KMS-11 (cell line): Measurements from ENCODE around the gene PAFAH1B2.

ENCODE experiments used
- H2AFZ ChIP-seq: fragments of 200-600 bp; sonication (generic); 2 replicates; pipeline ENCODE4 v1.6.1; 2016; ENCODE audit warnings: antibody characterized with exemption, mixed run types, low read depth
- H3K27ac ChIP-seq: fragments of 200-600 bp; sonication (generic); 2 replicates; pipeline ENCODE4 v1.6.1; 2016; ENCODE audit warnings: mild to moderate bottlenecking, mixed run types
- H3K27me3 ChIP-seq: fragments of 200-600 bp; sonication (generic); 2 replicates; pipeline ENCODE4 v1.6.1; 2017; ENCODE audit warnings: mild to moderate bottlenecking, low read depth, mixed run types, moderate library complexity; ENCODE audit not compliant: insufficient read depth
- H3K36me3 ChIP-seq: fragments of 200-600 bp; sonication (generic); 2 replicates; pipeline ENCODE4 v1.6.1; 2017; ENCODE audit warnings: mild to moderate bottlenecking, mixed run types; ENCODE audit not compliant: insufficient read depth
- H3K4me1 ChIP-seq: fragments of 200-600 bp; sonication (generic); 2 replicates; pipeline ENCODE4 v1.6.1; 2016; ENCODE audit warnings: mild to moderate bottlenecking, low read depth, mixed run types; ENCODE audit not compliant: poor library complexity, severe bottlenecking
- H3K4me2 ChIP-seq: fragments of 200-600 bp; sonication (generic); 2 replicates; pipeline ENCODE4 v1.7.0; 2016; ENCODE audit warnings: mild to moderate bottlenecking, mixed run types
- H3K4me3 ChIP-seq: fragments of 200-600 bp; sonication (generic); IDR thresholded peaks from 2 replicates; pipeline ENCODE4 v1.6.1; 2017; ENCODE audit warnings: low read depth, low read length, mixed read lengths; ENCODE audit not compliant: insufficient read depth
- H3K79me2 ChIP-seq: fragments of 200-600 bp; sonication (generic); 2 replicates; pipeline ENCODE4 v1.6.1; 2016; ENCODE audit warnings: low read depth, mixed run types; ENCODE audit not compliant: insufficient read depth
- H3K9ac ChIP-seq: fragments of 200-600 bp; sonication (generic); 2 replicates; pipeline ENCODE4 v1.6.1; 2016; ENCODE audit warnings: mild to moderate bottlenecking, mixed run types
- H4K20me1 ChIP-seq: fragments of 200-600 bp; sonication (generic); 2 replicates; pipeline ENCODE4 v1.6.1; 2016; ENCODE audit warnings: mild to moderate bottlenecking, mixed run types; ENCODE audit not compliant: insufficient read depth
- CTCF ChIP-seq: fragments of 200-600 bp; sonication (generic); conservative IDR thresholded peaks from 2 replicates; pipeline ENCODE4 v1.6.1; 2017; ENCODE audit warnings: low read depth, mild to moderate bottlenecking, antibody characterized with exemption, low read length, moderate library complexity, mixed read lengths

Gene PAFAH1B2

GRCh38 chr11:117197516-117198456, 53.7 kb downstream of the PAFAH1B2 start:
- Histone ChIP-seq H3K9ac (no peak overlapping the region), H3K4me2 (no peak overlapping the region), H2AFZ (no peak overlapping the region), H4K20me1 (no peaks in the 10 kb centered on the region), H3K79me2 (no peaks in the 10 kb centered on the region), H3K4me3 (no peak overlapping the region), H3K27ac (no peak overlapping the region), H3K4me1 (no peaks in the 10 kb centered on the region), H3K36me3 (no peaks in the 10 kb centered on the region), H3K27me3 (no peaks in the 10 kb centered on the region)
- TF ChIP-seq CTCF, result no peak

GRCh38 chr11:117198613-117199012, 54.5 kb downstream of the PAFAH1B2 start:
- H3K4me2 ChIP-seq, result no peak overlapping the region
- H3K36me3 ChIP-seq, result no peaks in the 10 kb centered on the region
- no peak overlapping the region for H2AFZ ChIP-seq
- no peaks in the 10 kb centered on the region for H3K27me3 ChIP-seq
- no peak overlapping the region for H3K9ac ChIP-seq
- H4K20me1 ChIP-seq, result no peaks in the 10 kb centered on the region
- H3K79me2 ChIP-seq, result no peaks in the 10 kb centered on the region
- no peak for TF ChIP-seq CTCF
- no peak overlapping the region for H3K4me3 ChIP-seq
- no peak overlapping the region for H3K27ac ChIP-seq
- no peaks in the 10 kb centered on the region for H3K4me1 ChIP-seq

- no peaks in the 10 kb centered on the region for H4K20me1 ChIP-seq
- H3K27ac ChIP-seq, result no peak within 1 kb of the TSS
- no peaks in the 10 kb centered on the region for H3K4me1 ChIP-seq
- H3K4me3 ChIP-seq, result no peak within 1 kb of the TSS
- H3K9ac ChIP-seq, result no peak within 1 kb of the TSS
- TF ChIP-seq CTCF, result no peak
- H3K79me2 ChIP-seq, result no peaks in the 10 kb centered on the region
- no peaks in the 10 kb centered on the region for H3K36me3 ChIP-seq
- H3K4me2 ChIP-seq, result no peak within 1 kb of the TSS
- H3K27me3 ChIP-seq, result no peaks in the 10 kb centered on the region
- H2AFZ ChIP-seq, result no peak within 1 kb of the TSS
Measured at GRCh38 chr11:117199053-117199915, 55.2 kb downstream of the PAFAH1B2 start, which contains the start of gene TAGLN. TAGLN (plus strand) TSS chr11:117199370; CDS start chr11:117203014, 3,644 bp downstream.

- Histone ChIP-seq H4K20me1 (no peaks in the 10 kb centered on the region), H3K4me3 (no peak overlapping the region), H3K27me3 (no peaks in the 10 kb centered on the region), H3K4me1 (no peaks in the 10 kb centered on the region), H3K4me2 (no peak overlapping the region), H3K36me3 (no peaks in the 10 kb centered on the region), H3K9ac (no peak overlapping the region), H3K27ac (no peak overlapping the region), H2AFZ (no peak overlapping the region), H3K79me2 (no peaks in the 10 kb centered on the region)
- TF ChIP-seq CTCF, result no peak
Measured at GRCh38 chr11:117199916-117200812, 56.1 kb downstream of the PAFAH1B2 start.
